Measurements from ENCODE around the gene ZNF407.

Gene ZNF407

GRCh38 chr18:75109819-75110218 is 512.1 kb downstream of the ZNF407 start:
- TF ChIP-seq SNAI2 (CRISPR knock-in tag; IDR thresholded peaks at IDR 0.05): no peak
- TF ChIP-seq ZFP30 (CRISPR knock-in tag; IDR thresholded peaks at IDR 0.05): no peak
- TF ChIP-seq ZNF8 (CRISPR knock-in tag; IDR thresholded peaks at IDR 0.05): no peak
- TF ChIP-seq GLIS3 (CRISPR knock-in tag; IDR thresholded peaks at IDR 0.05): no peak
- TF ChIP-seq TSHZ2 (CRISPR knock-in tag; IDR thresholded peaks at IDR 0.05): no peak
- TF ChIP-seq ZFP3 (CRISPR knock-in tag; IDR thresholded peaks at IDR 0.05): no peak
- TF ChIP-seq ARNTL (CRISPR knock-in tag; IDR thresholded peaks at IDR 0.05; ENCODE audit: borderline replicate concordance, low read depth): no peak
- no peak for ATAC-seq

- no peak for ATAC-seq
- TF ChIP-seq, protein P1, sequence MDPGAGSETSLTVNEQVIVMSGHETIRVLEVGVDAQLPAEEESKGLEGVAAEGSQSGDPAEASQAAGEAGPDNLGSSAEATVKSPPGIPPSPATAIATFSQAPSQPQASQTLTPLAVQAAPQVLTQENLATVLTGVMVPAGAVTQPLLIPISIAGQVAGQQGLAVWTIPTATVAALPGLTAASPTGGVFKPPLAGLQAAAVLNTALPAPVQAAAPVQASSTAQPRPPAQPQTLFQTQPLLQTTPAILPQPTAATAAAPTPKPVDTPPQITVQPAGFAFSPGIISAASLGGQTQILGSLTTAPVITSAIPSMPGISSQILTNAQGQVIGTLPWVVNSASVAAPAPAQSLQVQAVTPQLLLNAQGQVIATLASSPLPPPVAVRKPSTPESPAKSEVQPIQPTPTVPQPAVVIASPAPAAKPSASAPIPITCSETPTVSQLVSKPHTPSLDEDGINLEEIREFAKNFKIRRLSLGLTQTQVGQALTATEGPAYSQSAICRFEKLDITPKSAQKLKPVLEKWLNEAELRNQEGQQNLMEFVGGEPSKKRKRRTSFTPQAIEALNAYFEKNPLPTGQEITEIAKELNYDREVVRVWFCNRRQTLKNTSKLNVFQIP (CRISPR knock-in tag; IDR thresholded peaks at IDR 0.05; ENCODE audit: borderline replicate concordance, low read depth): no peak
- TF ChIP-seq ESRRG (CRISPR knock-in tag; IDR thresholded peaks at IDR 0.05): no peak
- TF ChIP-seq ISL1 (CRISPR knock-in tag; IDR thresholded peaks at IDR 0.05): no peak
- TF ChIP-seq, protein P2, sequence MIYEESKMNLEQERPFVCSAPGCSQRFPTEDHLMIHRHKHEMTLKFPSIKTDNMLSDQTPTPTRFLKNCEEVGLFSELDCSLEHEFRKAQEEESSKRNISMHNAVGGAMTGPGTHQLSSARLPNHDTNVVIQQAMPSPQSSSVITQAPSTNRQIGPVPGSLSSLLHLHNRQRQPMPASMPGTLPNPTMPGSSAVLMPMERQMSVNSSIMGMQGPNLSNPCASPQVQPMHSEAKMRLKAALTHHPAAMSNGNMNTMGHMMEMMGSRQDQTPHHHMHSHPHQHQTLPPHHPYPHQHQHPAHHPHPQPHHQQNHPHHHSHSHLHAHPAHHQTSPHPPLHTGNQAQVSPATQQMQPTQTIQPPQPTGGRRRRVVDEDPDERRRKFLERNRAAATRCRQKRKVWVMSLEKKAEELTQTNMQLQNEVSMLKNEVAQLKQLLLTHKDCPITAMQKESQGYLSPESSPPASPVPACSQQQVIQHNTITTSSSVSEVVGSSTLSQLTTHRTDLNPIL (CRISPR knock-in tag; IDR thresholded peaks at IDR 0.05; ENCODE audit: low read depth): no peak
- no peak for TF ChIP-seq CSDC2 (CRISPR knock-in tag; IDR thresholded peaks at IDR 0.05)
- no peak for TF ChIP-seq ZFP3 (CRISPR knock-in tag; IDR thresholded peaks at IDR 0.05)
- TF ChIP-seq ARNTL (CRISPR knock-in tag; IDR thresholded peaks at IDR 0.05; ENCODE audit: borderline replicate concordance, low read depth): no peak
- TF ChIP-seq ZFP30 (CRISPR knock-in tag; IDR thresholded peaks at IDR 0.05): no peak
- no peak for TF ChIP-seq PPARA (CRISPR knock-in tag; IDR thresholded peaks at IDR 0.05; ENCODE audit: borderline replicate concordance)
- no peak for TF ChIP-seq ZC3H10 (CRISPR knock-in tag; IDR thresholded peaks at IDR 0.05)
- TF ChIP-seq ZNF565 (CRISPR knock-in tag; conservative IDR thresholded peaks at IDR 0.05; ENCODE audit: low read depth): no peak
- no peak for TF ChIP-seq ZNF8 (CRISPR knock-in tag; IDR thresholded peaks at IDR 0.05)
- TF ChIP-seq PATZ1 (CRISPR knock-in tag; IDR thresholded peaks at IDR 0.05; ENCODE audit: borderline replicate concordance): no peak
- no peak for TF ChIP-seq SNAI2 (CRISPR knock-in tag; IDR thresholded peaks at IDR 0.05)
- no peak for TF ChIP-seq GLIS3 (CRISPR knock-in tag; IDR thresholded peaks at IDR 0.05)
- TF ChIP-seq BACH2 (CRISPR knock-in tag; IDR thresholded peaks at IDR 0.05; ENCODE audit: borderline replicate concordance): no peak
- TF ChIP-seq RARB (CRISPR knock-in tag; IDR thresholded peaks at IDR 0.05): no peak
- TF ChIP-seq TCF4 (CRISPR knock-in tag; IDR thresholded peaks at IDR 0.05; ENCODE audit: borderline replicate concordance): no peak
- no peak for TF ChIP-seq OSR1 (CRISPR knock-in tag; IDR thresholded peaks at IDR 0.05)
Observed at GRCh38 chr18:75110311-75110710, 512.6 kb downstream of the ZNF407 start.

DNA sequence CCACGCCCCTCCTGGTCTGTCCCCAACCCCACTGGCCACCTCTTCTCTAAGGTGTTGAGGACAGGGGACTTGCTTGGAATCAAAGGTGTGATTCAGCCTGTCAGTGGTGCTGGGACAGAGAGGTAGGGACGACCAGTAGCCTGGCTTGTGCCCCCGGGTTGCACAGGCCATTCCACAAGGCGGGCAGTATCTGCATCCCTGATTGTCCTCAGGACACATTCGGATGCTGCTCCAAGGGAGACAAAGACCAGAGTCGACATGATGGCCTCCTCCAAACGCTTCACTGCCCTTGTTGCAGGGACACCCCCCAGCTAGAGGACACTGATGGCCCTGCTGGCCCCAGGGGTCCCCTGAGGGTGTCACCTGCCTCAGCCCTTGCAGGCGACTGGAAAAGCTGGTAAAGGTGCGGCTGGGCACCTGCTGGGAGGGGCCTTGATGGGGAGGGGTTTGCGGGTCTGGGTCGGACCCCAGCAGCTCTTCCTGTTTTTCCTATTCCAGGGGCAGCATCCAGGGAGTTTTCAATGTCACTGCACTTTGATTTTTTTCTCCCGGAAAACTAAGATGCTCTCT is 513.3 kb downstream of the ZNF407 start:
- ATAC-seq: no peak

More for the DNA sequence above, 513.3 kb downstream of the ZNF407 start:
- TF ChIP-seq TOX (CRISPR knock-in tag; IDR thresholded peaks at IDR 0.05; ENCODE audit: borderline replicate concordance) (no peak), TCF4 (CRISPR knock-in tag; IDR thresholded peaks at IDR 0.05; ENCODE audit: borderline replicate concordance) (no peak), CSDC2 (CRISPR knock-in tag; IDR thresholded peaks at IDR 0.05) (no peak), ZNF565 (CRISPR knock-in tag; conservative IDR thresholded peaks at IDR 0.05; ENCODE audit: low read depth) (no peak), PPARA (CRISPR knock-in tag; IDR thresholded peaks at IDR 0.05; ENCODE audit: borderline replicate concordance) (no peak), ZFP3 (CRISPR knock-in tag; IDR thresholded peaks at IDR 0.05) (no peak), ISL1 (CRISPR knock-in tag; IDR thresholded peaks at IDR 0.05) (no peak), ZC3H10 (CRISPR knock-in tag; IDR thresholded peaks at IDR 0.05) (no peak), ZNF70 (CRISPR knock-in tag; IDR thresholded peaks at IDR 0.05) (no peak), ESRRG (CRISPR knock-in tag; IDR thresholded peaks at IDR 0.05) (no peak)
- TF ChIP-seq, protein P2 (CRISPR knock-in tag; IDR thresholded peaks at IDR 0.05; ENCODE audit: low read depth): no peak
